DMS153 (cell line): Measurements from ENCODE around the gene RAB3C.

ENCODE experiments used
- DNase-seq: peaks from one replicate; lab custom pipeline; 2025; lab: John Stamatoyannopoulos, UW

Gene RAB3C

GRCh38 chr5:58886315-58887207 is 303.7 kb downstream of the RAB3C start:
- peak; percentile 2 for DNase-seq

GRCh38 chr5:58887311-58887710 is 304.4 kb downstream of the RAB3C start:
- DNase-seq: no peak

- no peak for DNase-seq
Measured at GRCh38 chr5:58887721-58888409, 305.0 kb downstream of the RAB3C start.

GRCh38 chr5:58890265-58890664 is 307.4 kb downstream of the RAB3C start:
- DNase-seq: no peak

- DNase-seq: no peak
Measured at GRCh38 chr5:58890701-58891085, 307.8 kb downstream of the RAB3C start.

- DNase-seq: no peak
Measured at GRCh38 chr5:58891086-58891970, 308.5 kb downstream of the RAB3C start.

- no peak for DNase-seq
Measured at GRCh38 chr5:58891971-58892343, 309.1 kb downstream of the RAB3C start.

GRCh38 chr5:58893551-58893950 is 310.7 kb downstream of the RAB3C start:
- DNase-seq: no peak

- DNase-seq: no peak
Measured at GRCh38 chr5:58898006-58898405, 315.1 kb downstream of the RAB3C start.

- DNase-seq: no peak
Measured at GRCh38 chr5:58898538-58898937, 315.7 kb downstream of the RAB3C start.

- DNase-seq: no peak
Measured at GRCh38 chr5:58901271-58901670, 318.4 kb downstream of the RAB3C start.

GRCh38 chr5:58902305-58902704 is 319.4 kb downstream of the RAB3C start:
- no peak for DNase-seq

- DNase-seq: no peak
Measured at GRCh38 chr5:58902765-58903164, 319.9 kb downstream of the RAB3C start.

GRCh38 chr5:58904737-58905136 is 321.9 kb downstream of the RAB3C start:
- no peak for DNase-seq

GRCh38 chr5:58905944-58906343 is 323.1 kb downstream of the RAB3C start:
- no peak for DNase-seq
